NCI-H510A treated with DMSO at 0.1 percent for 48 hours (cell line): ENCODE results near the gene DMD.

Experiments used
- DNase-seq: peaks from one replicate; lab custom pipeline; 2025; lab: John Stamatoyannopoulos, UW

The DMD gene

DNA sequence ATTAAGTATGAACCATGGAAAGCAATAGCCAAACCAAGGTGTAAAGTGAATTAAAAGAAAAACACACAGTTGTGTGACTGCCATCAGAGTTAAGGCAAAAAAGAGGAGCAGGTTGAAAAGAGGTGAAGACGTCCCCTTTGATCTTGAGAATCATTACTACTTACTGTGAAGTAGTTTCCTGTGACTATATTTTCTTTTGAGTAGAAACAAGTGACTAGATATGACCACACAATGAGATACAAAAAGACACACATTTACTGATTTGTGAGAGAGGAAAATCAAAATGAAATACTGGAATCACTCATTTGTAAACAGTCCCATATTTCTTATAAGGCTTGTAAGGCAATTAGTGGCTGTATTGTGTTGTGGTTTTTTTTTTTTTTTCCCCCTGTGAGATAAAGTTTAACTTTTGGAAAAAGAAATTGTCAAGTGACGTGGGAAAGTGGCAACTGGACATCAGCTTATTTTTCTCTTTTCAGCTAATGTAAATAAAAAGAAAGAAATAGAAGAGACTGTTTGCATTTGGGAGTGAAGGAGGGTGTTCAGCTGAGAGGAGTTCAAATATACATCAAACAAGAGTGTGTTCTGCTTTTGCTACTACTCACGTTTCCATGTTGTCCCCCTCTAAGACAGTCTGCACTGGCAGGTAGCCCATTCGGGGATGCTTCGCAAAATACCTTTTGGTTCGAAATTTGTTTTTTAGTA, 2033.1 kb downstream of the DMD start:
- no peak for DNase-seq

DNA sequence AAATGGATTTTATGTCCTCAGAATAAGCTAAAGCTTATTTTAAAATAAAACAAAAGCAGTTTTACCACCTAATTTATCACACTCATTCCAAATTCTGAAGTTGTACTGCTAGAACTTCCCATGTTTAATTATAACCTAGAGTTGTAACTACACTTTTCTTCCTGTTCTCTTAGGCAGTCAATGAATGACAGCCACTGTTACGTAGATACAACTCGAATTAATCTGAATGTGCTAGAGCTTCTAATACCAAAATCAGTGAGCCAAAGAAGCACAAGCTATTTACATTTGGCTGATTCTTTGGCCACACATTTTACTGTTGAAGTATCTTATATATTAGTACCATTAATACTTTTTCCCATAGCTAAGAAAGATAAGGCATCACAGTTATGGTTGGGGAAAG, 2040.6 kb downstream of the DMD start:
- DNase-seq = no peak

DNA sequence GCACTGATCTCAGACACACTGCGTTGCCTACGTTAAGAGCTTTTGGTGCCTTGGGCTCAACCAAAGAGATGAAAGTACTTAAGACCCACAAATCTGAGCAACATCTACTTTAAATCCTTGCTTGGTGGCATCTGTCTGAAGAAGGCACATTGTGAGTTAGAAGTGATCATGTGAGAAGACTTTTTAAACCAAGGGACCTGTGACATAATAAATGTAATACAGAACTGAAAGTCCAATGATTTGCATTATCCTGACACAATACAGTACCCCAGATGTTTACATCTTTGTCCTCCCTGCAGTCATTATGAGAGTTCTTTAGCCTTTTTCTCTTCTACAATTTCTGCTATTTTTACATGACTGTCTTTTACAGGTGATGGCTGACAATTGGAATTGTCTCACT, 2042.8 kb downstream of the DMD start:
- DNase-seq = peak; percentile 1

DNA sequence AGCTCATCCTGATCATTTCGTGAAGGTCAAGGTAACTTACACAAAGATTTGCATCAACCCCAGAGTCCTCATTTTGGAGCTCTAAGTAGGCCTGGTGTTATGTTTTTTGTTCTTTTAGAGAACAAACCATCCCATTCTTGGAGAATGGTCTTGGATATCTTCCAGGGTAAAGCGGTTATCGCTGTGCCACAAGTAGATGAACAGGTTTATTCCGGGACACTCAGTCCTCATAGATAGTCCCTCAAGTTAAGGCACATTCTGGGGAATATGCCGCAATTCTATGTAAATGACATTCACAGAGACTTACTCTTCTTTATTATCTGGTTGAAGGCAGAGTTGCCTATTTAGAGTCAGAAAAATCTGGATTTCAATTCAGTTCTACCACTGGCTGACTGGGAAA, 2044.5 kb downstream of the DMD start:
- DNase-seq = no peak

DNA sequence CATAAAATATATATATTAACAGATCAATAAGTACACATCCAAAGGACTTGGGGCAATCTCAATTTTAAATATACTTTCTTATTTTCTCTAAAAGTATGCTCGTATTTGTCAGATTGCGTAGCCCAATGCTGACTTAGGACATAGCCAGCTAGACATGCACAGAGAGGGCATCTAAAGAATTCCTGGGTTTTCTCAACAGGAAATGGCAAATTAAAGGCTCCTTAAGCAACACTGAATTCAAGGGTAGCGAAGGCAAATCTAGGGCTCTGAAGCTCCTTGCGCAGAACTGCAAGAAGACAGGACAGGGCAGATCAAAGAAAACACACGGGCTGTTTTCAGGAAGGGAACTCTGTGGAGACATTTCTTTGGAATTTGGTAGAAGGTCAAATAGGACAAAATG, 2044.9 kb downstream of the DMD start:
- DNase-seq = no peak

DNA sequence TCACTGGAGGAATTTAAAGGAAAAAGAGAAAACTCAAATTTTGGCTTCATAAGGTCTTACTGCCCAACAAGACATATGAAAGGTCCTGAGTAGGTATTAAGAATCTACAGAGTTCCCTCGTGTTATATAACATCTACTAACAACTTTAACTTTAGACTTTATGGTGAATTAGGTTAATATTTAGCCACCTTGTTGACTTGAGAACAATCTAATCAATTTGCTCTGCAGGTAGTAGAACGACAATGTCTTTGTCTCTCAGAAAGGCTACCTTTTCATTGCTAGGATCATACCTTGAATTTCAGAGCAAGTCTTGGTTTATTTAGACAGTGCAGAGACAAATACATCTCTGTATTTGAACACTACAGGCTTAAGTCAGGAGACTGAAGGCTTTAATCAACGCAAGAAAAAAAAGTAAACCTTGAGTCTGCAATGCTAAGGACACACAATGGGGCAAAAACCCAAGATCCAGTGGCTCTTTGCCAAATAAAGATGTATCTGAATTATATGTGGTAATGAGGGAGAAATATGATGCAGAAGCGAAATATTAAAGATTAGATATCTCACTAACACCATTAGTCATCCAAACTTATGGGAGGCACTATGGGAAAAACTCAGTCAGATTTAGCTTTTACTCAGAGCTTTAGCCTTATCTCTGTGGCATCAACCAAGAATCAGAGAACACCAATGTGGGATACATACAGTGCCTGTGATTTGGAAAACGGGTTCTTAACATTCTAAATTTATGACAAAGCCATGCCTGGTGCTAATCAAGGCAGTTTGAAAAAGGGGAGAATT, 2045.9 kb downstream of the DMD start:
- DNase-seq = no peak

DNA sequence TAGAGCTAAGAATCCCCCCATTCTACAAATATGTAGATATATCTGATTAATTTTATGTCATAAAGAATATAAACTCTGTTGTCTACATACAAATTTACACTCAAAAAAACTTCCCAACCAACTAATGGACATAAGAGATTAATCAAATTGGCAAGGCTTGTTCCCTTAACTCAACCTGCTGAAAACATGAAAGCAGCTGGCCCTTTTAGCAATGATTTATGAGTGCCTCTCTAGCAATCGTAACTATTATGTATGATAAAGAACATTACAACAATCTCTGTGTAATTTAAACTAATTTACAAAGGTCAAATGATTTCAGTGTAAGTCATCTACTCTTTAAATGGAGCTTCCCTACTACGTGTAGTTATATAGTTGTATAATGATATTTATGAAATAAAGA, 2056.4 kb downstream of the DMD start:
- DNase-seq = no peak

DNA sequence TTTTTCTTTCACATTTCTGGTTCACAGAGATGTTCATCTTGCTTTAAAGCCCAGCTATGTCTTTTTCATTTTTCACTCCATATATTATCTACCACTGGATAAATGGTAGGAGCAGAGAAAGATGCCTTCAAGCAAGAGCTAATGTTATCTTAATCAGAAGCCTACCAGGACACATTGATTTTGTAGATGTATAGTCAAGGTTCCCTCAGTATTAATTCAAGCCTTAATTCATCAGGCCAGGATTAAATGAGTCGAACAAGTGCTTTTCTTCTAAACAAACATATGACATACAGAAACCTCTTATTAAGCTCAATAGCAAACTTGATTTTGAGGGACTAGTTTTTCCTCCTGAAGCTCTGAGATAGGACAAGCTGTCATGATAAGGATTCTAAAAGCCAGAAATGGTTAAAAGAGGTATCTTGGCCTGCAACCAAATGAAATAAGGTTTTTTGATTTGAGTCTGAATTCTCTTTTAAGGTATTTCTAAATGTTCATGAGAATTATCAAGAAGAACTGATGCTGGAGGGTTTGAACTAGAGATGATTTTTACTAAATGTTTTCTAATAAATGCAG, 2057.8 kb downstream of the DMD start:
- DNase-seq = no peak

DNA sequence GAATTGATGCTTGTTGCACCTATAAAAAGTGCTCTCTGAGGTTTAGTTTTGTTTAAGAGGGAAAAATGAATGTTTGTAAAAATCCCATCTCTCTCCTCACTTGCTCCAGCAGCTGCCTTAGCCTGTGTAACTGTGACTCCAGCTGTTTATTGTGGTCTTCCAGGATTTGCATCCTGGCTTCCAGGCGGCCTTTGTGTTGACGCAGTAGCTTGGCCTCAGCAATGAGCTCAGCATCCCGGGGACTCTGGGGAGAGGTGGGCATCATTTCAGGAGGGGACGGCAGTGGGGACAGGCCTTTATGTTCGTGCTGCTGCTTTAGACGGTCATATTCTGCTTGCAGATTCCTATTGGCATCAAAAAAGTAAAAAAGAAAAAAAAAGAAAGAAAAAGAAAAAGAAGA, 2064.2 kb downstream of the DMD start:
- DNase-seq = no peak

DNA sequence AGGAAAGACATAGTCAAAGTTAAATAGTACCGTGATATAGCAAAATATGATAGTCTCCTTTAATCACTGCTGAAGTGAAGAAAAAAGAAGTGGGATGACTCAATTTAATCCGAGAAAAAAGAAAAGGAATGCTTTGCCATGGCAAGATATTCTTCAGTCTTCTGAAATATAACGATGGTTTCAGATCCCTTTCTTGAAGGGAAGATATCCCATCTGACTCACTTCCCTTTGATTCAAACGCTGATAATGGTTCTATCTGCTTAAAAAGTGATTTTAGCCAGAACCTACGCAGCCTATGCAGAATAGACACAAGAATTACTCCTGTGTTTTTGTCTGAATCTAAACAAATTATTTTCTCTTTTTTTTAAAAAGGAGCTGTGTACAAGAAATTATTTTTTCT, 2071.4 kb downstream of the DMD start:
- no peak for DNase-seq

DNA sequence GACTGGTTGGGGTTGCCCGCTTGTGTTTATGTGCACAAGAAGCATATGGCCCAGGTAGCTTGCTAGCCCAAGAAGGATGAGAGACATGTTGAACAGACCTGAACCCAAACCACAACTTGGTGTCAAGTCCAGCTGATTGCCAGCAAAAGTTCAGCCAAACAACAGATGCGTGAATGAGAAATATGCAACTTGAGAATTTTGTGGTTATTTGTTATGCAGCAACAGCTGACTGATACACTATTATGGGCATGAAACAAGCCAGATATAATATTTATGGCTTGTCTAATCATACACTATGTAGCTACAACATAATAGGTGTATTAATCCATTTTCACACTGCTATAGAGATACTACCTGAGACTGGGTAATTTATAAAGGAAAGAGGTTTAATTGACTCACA, 2073.2 kb downstream of the DMD start:
- no peak for DNase-seq

DNA sequence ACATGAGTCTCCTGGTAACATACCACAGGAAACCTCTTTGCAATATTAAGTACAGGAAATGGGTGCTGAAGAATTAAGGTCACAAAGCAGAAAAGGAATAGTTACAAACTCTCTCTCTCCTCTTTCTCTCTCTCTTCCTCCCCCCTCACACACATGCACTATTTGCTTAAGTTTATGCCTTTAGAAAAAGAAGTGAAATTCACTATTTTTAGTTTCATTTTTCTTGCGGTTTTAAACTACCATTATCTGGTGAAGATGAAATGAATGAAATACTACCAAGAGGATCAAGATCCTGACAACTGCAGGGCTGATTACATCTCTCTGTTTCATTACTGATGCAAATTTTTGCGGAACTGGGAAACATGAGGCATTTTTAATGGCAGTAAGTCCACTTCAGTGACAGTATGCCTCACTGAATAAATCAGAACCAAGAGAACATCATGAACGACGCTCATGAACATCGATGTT, 2075.2 kb downstream of the DMD start:
- no peak for DNase-seq

DNA sequence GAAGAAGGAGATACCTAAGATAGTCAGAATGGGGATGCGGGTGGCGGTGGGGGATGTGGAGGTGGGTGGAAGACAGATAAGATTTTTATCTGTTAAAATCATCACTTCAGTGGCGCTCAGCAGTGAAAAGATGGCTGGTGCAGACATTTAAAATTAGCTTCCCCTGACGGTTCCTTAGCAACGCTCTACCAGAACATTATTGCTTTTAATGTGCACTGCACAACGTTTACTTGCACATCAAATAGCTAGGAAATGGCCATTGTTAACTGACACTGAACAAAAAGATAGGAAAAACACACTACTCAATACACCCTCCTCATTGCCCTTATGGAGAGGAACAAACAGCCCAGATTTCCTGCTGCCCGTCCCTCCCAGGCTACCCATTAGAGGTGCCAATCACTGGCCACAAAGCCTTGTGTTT, 2078.5 kb downstream of the DMD start:
- DNase-seq = no peak

DNA sequence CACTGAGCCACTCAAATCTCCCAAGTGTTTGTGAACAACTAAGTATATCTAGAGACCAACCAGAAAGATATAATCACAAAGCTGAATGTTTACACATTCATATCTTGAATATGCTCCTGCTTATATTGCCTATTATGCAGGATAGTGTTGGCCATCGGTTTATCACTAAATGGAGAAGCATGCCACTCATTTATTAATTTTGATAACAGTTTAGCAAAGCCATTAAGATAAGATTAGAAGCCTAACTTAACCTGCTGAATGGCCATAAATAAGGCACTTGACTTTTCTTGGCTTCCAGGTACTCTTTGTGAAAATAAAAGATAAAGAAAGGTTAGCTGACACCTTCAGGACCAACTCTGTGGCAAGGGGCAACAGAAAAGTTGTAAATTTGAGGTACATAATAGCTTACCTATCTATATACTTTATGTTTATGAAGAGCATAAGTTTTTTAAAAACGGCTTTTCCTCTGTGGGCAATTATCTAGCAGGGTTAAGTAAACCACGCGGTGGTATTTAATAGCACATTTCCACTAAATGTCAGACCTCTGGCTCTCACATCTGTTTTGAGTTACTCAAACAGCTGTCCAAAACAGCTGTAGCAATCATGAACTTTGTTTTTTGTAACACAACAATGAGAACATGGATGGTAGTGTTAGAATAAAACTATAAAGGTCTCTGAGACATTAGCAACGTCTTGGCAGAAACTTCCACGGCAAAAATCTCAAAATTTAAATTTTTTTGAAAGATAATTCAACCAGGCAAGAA, 2080.7 kb downstream of the DMD start:
- no peak for DNase-seq

DNA sequence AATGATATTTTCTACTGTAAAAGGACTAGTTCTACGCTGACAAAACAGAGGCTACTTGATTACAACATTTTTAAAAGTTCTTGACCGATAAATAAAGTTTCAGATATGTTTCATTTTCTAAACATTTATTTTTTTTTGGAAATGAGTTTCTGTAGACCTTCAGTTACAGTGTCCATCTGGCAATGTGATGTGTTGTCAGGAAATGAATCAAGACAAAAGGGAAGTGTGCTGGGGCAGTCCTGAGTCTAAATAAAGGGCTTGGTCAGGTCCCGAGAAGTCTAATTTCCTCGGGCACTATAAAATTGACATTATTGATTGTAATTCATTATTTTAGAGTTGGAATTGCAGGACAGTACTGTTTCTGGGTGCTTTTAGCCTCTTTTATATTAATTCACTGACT, 2082.5 kb downstream of the DMD start:
- no peak for DNase-seq

DNA sequence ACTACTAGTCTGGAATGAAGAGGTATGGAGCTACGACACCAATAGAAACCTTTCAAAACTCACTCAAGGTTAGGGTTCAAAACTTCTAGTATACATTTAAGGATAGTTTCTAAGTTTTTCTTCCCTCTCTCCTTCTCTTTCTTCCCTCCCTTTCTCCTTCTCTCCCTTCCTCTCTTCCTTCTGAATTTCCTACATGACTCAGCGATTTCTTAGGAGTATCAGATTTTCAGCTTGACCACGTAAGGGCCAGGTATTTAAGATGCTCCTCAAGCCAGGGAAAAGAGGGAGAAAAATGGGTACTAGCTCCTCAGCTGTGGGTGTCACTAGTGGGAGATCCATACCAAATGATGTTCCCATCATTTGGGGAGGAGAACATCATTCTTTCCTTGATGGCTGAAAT, 2083.6 kb downstream of the DMD start:
- no peak for DNase-seq

DNA sequence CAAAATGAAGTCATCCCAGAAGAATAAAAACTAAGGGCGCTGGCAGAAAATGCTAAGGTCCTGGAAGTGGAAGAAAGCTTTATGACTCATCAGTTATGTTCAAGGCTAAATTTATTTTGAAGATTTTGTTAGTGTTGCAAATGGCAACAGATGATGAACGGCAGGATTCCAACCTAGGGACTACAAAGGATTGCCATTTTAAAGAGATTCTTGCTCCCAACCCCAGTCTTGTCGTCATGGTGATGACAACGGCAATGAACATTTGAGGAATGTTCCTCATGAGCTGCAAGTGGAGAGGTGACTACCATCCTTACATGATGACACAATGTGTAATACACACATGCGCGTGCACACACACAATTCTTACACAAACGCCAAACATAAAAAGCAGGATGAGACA, 2085.1 kb downstream of the DMD start:
- DNase-seq = no peak

DNA sequence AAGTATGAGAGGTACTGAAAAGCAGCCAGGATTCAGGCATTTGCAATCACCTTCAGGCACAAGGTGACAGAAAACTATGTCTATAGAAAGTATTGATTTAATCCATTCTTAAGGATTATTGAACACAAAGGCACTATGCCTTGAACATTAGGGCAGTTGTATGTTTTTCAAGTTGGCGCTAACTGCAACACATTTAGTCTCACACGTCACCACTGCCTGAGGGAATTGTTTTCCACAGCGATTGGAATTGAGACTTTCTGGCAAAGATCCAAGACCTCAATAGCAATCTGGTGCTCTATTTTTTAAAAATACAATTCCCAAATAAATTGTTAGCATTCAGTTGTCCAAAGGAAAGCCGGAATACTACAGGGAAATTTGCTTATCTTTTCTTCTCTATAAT, 2086.8 kb downstream of the DMD start:
- DNase-seq = no peak

DNA sequence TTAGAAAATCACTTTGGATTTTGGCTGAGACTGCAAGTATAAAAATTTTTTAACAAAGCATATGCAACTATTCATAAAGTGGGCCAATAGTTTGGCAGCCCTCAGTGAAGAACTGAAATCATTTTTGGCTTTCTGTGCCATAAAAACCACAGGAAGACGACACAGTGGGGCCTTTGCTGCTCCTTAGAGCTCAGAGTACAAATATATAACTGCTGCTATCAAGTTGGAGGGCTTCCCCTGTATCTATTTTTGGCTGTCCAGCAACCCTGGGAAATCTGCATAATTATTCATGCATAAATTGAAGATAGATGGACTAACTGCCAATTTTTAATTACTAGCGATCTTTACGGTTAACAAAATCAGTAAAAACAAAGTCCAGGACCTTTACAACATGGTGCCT, 2088.0 kb downstream of the DMD start:
- no peak for DNase-seq

DNA sequence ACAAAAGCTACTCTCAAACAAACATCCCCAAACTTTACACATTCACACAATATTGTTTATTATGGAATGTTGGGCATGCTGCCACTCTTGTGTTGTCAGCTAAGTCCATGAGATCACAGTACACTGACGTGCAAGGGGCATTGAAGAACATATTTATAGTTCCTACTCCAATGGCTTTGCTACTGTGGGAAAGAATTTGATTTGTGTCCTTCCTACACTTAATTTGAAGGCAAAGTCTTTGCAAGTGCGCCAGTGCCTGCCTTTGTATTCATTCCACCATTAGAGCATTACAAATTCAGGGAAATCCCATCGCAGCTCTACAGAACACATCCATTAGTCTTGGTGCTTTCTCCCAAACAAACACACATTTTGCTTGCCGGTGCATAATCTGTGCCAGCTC, 2094.1 kb downstream of the DMD start:
- no peak for DNase-seq

DNA sequence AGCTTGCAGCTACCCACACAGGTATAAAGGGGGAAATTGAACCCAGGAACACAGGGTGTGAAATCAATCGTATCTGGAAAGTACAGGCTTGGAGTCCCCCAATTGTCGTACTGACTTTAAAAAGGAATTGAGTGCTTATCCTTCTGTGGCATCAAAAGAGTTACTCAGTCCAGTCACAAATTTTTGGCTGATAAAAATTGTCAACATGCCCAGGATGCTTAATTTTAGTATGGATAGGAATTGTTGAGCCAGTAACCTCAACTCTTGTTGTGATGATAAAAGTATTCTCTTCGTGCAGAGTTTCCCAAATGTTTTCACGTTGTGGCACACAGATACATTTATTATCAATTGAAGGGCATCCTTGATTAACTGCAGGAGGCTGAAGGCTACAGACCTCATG, 2096.0 kb downstream of the DMD start:
- no peak for DNase-seq

DNA sequence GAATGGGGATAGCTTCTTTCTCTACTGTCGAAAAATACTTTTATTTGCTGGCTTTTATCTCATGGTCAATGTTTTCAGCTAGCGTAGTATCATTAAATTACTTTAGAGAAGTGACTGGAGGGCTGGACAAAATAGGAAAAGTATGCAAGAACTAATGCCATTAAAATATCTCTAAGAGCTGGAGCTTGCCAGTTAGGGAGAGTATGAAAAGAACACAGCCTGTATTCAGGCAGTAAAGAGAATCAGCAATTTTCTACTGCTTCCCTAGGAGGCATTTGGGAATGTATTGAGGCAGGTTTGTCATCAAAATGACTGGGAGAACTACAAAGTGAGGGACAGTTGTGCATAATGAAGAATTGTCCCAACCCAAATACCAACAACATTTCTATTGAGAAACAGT, 2096.5 kb downstream of the DMD start:
- DNase-seq = no peak
